HepG2 (cell line): ENCODE measurements around the gene USP40. TPM values are rescaled to one million over a fixed set of nuclear protein-coding genes. Genes with fewer than 3 reads are reported as not detected.
A peak's percentile ranks its signal among the peaks of the same experiment; 100 is the strongest.

ENCODE experiments used
- ARNT ChIP-seq: fragments of 450-650 bp; IDR thresholded peaks from 2 replicates; pipeline ENCODE4 v1.6.1; 2017
- ARNT2 ChIP-seq: sonication (generic); formaldehyde crosslinking; IDR thresholded peaks from 2 replicates; pipeline ENCODE4 v1.8.0; 2022; ENCODE audit warnings: mild to moderate bottlenecking, low read depth, missing genetic modification reagents, moderate library complexity
- ESRRA ChIP-seq: sonication (generic); formaldehyde crosslinking; IDR thresholded peaks from 2 replicates; pipeline ENCODE4 v1.5.1; 2020; ENCODE audit warnings: mild to moderate bottlenecking, low read depth, missing genetic modification reagents
- FLYWCH1 ChIP-seq: sonication (generic); formaldehyde crosslinking; IDR thresholded peaks from 2 replicates; pipeline ENCODE4 v1.8.1; 2023; ENCODE audit warnings: mild to moderate bottlenecking, missing genetic modification reagents
- FOXJ3 ChIP-seq: sonication (generic); formaldehyde crosslinking; IDR thresholded peaks from 2 replicates; pipeline ENCODE4 v1.4.0; 2020; ENCODE audit warnings: missing genetic modification reagents, mild to moderate bottlenecking, borderline replicate concordance
- GLMP ChIP-seq: sonication (generic); formaldehyde crosslinking; IDR thresholded peaks from 2 replicates; pipeline ENCODE4 v1.9.0; 2021; ENCODE audit warnings: missing genetic modification reagents, mild to moderate bottlenecking, borderline replicate concordance
- GPN1 ChIP-seq: sonication (generic); formaldehyde crosslinking; IDR thresholded peaks from 2 replicates; pipeline ENCODE4 v1.5.1; 2020; ENCODE audit warnings: missing genetic modification reagents, borderline replicate concordance
- ISL2 ChIP-seq: sonication (generic); formaldehyde crosslinking; IDR thresholded peaks from 2 replicates; pipeline ENCODE4 v1.5.0; 2020; ENCODE audit warnings: missing genetic modification reagents
- ISX ChIP-seq: sonication (generic); formaldehyde crosslinking; conservative IDR thresholded peaks from 2 replicates; pipeline ENCODE4 v1.5.0; 2020; ENCODE audit warnings: missing genetic modification reagents
- KAT2B ChIP-seq: fragments of 150-350 bp; IDR thresholded peaks from 2 replicates; pipeline ENCODE4 v1.6.1; 2014; ENCODE audit warnings: low read depth, low read length, borderline replicate concordance
- MLX ChIP-seq: IDR thresholded peaks from 2 replicates; pipeline ENCODE4 v1.6.1; 2016
- NCOA1 ChIP-seq: sonication (generic); formaldehyde crosslinking; IDR thresholded peaks from 2 replicates; pipeline ENCODE4 v1.9.0; 2021; ENCODE audit warnings: missing genetic modification reagents
- NR1H2 ChIP-seq: sonication (generic); formaldehyde crosslinking; IDR thresholded peaks from 2 replicates; pipeline ENCODE4 v1.8.1; 2022; ENCODE audit warnings: low read depth, missing genetic modification reagents, borderline replicate concordance
- ONECUT2 ChIP-seq: sonication (generic); formaldehyde crosslinking; IDR thresholded peaks from 2 replicates; pipeline ENCODE4 v1.4.0; 2020; ENCODE audit warnings: missing genetic modification reagents
- PLRG1 ChIP-seq: fragments of 450-650 bp; conservative IDR thresholded peaks from 2 replicates; pipeline ENCODE4 v1.6.1; 2016
- SIN3B ChIP-seq: fragments of 150-350 bp; IDR thresholded peaks from 2 replicates; pipeline ENCODE4 v1.6.1; 2014; ENCODE audit warnings: low read length
- SNAPC2 ChIP-seq: sonication (generic); formaldehyde crosslinking; IDR thresholded peaks from 2 replicates; pipeline ENCODE4 v1.8.1; 2022; ENCODE audit warnings: mild to moderate bottlenecking, missing genetic modification reagents
- SP5 ChIP-seq: IDR thresholded peaks from 2 replicates; pipeline ENCODE4 v1.6.1; 2016; ENCODE audit warnings: low read depth, borderline replicate concordance
- STAG1 ChIP-seq: sonication (generic); formaldehyde crosslinking; IDR thresholded peaks from 2 replicates; pipeline ENCODE4 v1.4.0; 2020; ENCODE audit warnings: missing genetic modification reagents
- SUZ12 ChIP-seq: fragments of 150-350 bp; IDR thresholded peaks from 2 replicates; pipeline ENCODE4 v1.6.1; 2014; ENCODE audit warnings: low read depth, low read length
- TBP ChIP-seq: sonication (generic); formaldehyde crosslinking; IDR thresholded peaks from 2 replicates; pipeline ENCODE4 v1.5.0; 2020; ENCODE audit warnings: missing genetic modification reagents
- TCF7L2 ChIP-seq: IDR thresholded peaks from 2 replicates; pipeline ENCODE4 v1.6.1; 2011; ENCODE audit warnings: mild to moderate bottlenecking, low read depth, low read length, moderate library complexity
- TEAD2 ChIP-seq: sonication (generic); formaldehyde crosslinking; IDR thresholded peaks from 2 replicates; pipeline ENCODE4 v1.9.0; 2021; ENCODE audit warnings: missing genetic modification reagents
- U2AF2 ChIP-seq: fragments of 200-400 bp; formaldehyde crosslinking; IDR thresholded peaks from 2 replicates; pipeline ENCODE4 v1.6.1; 2017; ENCODE audit warnings: low read depth, mild to moderate bottlenecking, low read length
- ZBTB7B ChIP-seq: sonication (generic); formaldehyde crosslinking; IDR thresholded peaks from 2 replicates; pipeline ENCODE4 v1.4.0; 2020; ENCODE audit warnings: missing genetic modification reagents
- ZNF160 ChIP-seq: sonication (generic); formaldehyde crosslinking; IDR thresholded peaks from 2 replicates; pipeline ENCODE4 v1.8.0; 2022; ENCODE audit warnings: mild to moderate bottlenecking, inconsistent platforms, missing genetic modification reagents
- ZNF207 ChIP-seq: fragments of 450-650 bp; IDR thresholded peaks from 2 replicates; pipeline ENCODE4 v1.6.1; 2016; ENCODE audit warnings: antibody characterized with exemption, borderline replicate concordance
- ZNF296 ChIP-seq: sonication (generic); formaldehyde crosslinking; conservative IDR thresholded peaks from 2 replicates; pipeline ENCODE4 v1.5.0; 2020; ENCODE audit warnings: mild to moderate bottlenecking, missing genetic modification reagents
- ZNF441 ChIP-seq: sonication (generic); formaldehyde crosslinking; IDR thresholded peaks from 2 replicates; pipeline ENCODE4 v1.7.0; 2021; ENCODE audit warnings: missing genetic modification reagents, borderline replicate concordance
- ZNF644 ChIP-seq: IDR thresholded peaks from 2 replicates; pipeline ENCODE4 v1.6.1; 2016; ENCODE audit warnings: low read depth
- polyA plus RNA-seq, 8 experiments: library from polyadenylated mRNA; depleted of rRNA in 3 of 8; stranded (reverse) in 7 of 8; unstranded in 1 of 8; fragments of >200 nt; fragmentation: Illumina TruSeq in 4 of 8; extraction: Trizol in 4 of 8; gene quantifications; 2 replicates each; pipeline versions ENCODE4 v1.2.1 to v1.2.3, GENCODE V29; 2011 to 2016; ENCODE audit warnings: low read depth in 4 of 8, missing spikeins in 1 of 8, mixed read lengths in 1 of 8; ENCODE audit not compliant: insufficient read depth in 1 of 8
- total RNA-seq, 5 experiments: library from RNA; depleted of rRNA; stranded (reverse); fragments of >200 nt; fragmentation: Illumina TruSeq; extraction: Trizol; gene quantifications; 2 replicates each; pipeline ENCODE4 v1.2.3, GENCODE V29; 2016; ENCODE audit warnings: low read depth in 1 of 5
- TF ChIP-seq, protein P1 (sequence below): sonication (generic); formaldehyde crosslinking; IDR thresholded peaks from 2 replicates; pipeline ENCODE4 v1.5.1; 2020; ENCODE audit warnings: missing genetic modification reagents, mild to moderate bottlenecking, borderline replicate concordance

The USP40 gene
- total and polyA plus RNA-seq, 2 of the 13 experiments (the other 11 are each of a cell fraction or from before 2014, with no cell fraction given) = 41.0 to 46.3 TPM

DNA sequence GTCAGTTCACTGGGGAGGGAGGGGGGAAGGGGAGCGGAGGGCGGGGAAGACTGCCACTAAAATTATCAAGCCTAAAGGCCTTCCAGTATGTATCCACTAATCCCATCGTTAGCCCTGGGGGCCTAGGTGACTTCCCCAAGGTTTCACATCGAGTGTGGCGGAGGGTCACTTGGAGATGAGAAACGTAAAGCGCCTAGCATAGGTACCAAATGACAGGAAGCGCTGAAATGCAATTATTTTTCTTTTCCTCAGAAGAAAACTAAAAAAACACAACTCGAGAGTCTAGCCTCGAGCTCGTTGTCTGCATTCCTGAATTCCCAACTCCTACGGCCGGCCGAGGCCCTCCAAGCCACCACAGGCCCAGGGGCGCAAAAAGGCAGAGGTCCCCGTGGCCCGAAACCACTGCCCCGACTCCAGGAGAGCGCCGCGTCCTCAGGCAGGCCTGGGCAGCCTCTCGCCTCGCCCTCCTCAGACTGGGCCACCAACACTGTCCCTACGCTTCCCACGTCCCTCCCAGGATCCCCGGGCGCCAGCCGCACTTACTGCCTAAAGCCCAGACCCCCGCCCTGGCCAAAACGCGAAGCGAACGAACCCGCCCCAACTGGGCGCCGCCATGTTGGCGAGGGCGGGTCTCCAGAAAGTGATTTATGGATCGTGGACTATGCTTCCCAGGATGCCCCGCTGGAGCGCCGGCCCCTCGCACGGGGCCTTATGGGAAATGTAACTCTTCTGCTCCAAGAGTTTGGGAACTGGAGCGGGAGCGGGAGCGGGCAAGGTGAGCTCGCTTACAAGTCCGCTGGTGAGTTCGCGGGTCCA is at the start of gene USP40 (continued):
- TF ChIP-seq, protein P1, sequence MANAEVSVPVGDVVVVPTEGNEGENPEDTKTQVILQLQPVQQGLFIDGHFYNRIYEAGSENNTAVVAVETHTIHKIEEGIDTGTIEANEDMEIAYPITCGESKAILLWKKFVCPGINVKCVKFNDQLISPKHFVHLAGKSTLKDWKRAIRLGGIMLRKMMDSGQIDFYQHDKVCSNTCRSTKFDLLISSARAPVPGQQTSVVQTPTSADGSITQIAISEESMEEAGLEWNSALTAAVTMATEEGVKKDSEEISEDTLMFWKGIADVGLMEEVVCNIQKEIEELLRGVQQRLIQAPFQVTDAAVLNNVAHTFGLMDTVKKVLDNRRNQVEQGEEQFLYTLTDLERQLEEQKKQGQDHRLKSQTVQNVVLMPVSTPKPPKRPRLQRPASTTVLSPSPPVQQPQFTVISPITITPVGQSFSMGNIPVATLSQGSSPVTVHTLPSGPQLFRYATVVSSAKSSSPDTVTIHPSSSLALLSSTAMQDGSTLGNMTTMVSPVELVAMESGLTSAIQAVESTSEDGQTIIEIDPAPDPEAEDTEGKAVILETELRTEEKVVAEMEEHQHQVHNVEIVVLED (CRISPR knock-in tag) = peak; percentile 81
- TF ChIP-seq KAT2B (no peak), ZNF644 (CRISPR knock-in tag) (peak; percentile 67; the same call in 1 of the 2 replicates), ESRRA (no peak), GPN1 (CRISPR knock-in tag) (no peak; the same call in 1 of the 2 replicates), SP5 (peak; percentile 79), ONECUT2 (CRISPR knock-in tag) (no peak), ZNF441 (peak; percentile 80; the same call in 1 of the 2 replicates), TEAD2 (CRISPR knock-in tag) (peak; percentile 77; the same call in 1 of the 2 replicates), PLRG1 (no peak), TCF7L2 (no peak), ZNF160 (CRISPR knock-in tag) (peak; percentile 75), ISL2 (CRISPR knock-in tag) (peak; percentile 84; the same call in 1 of the 2 replicates), FOXJ3 (no peak), ARNT2 (CRISPR knock-in tag) (peak; percentile 92), GLMP (0 out of 2 replicates have a peak, but pooled peaks have one; percentile 90), SNAPC2 (no peak), ZNF296 (peak; percentile 82; the same call in 1 of the 2 replicates), ZBTB7B (CRISPR knock-in tag) (peak; percentile 84; the same call in 1 of the 2 replicates), SUZ12 (peak; percentile 65), NCOA1 (peak; percentile 64; the same call in 1 of the 2 replicates), U2AF2 (no peak), NR1H2 (CRISPR knock-in tag) (no peak), SIN3B (peak; percentile 72), MLX (CRISPR knock-in tag) (peak; percentile 16; the same call in 1 of the 2 replicates), ISX (CRISPR knock-in tag) (0 out of 2 replicates have a peak, but pooled peaks have one; percentile 55), ZNF207 (no peak), ARNT (no peak), TBP (CRISPR knock-in tag) (no peak), STAG1 (no peak; the same call in 1 of the 2 replicates), FLYWCH1 (CRISPR knock-in tag) (0 out of 2 replicates have a peak, but pooled peaks have one; percentile 58)
